Activated T-helper 1 cell treated with anti-CD3 and anti-CD28 coated beads, Interleukin-12 subunit alpha, Interleukin-12 subunit beta, Interleukin-2, Interleukin-4 antibody, amounts not matched to agents 30 ng/mL and 10 ng/mL and 1 ng/mL, durations not matched to agents 14 hours and 24 hours and 36 hours (primary cell): Measurements from ENCODE around the gene FEM1A. TPM values are rescaled to one million over a fixed set of nuclear protein-coding genes. Genes with fewer than 3 reads are reported as not detected.
A peak's percentile ranks its signal among the peaks of the same experiment; 100 is the strongest.
"Not testable (repeated sequence)": the region's sequence is repeated elsewhere in the genome, so short reads cannot be mapped to it uniquely, and the experiment has no call there.

ENCODE experiments used
- DNase-seq: peaks from one replicate; pipeline ENCODE4 v3.0.0; 2021; ENCODE audit warnings: low spot score
- H3K27ac Mint-ChIP-seq: one replicate; pipeline ENCODE4 v1.8.0; 2021; ENCODE audit warnings: mild to moderate bottlenecking, mixed read lengths
- H3K27me3 Mint-ChIP-seq: one replicate; pipeline ENCODE4 v1.8.0; 2022; ENCODE audit warnings: mild to moderate bottlenecking, moderate library complexity, mixed read lengths; ENCODE audit not compliant: insufficient read depth
- H3K36me3 Mint-ChIP-seq: one replicate; pipeline ENCODE4 v1.8.0; 2021; ENCODE audit warnings: low read depth, mixed read lengths
- H3K4me1 Mint-ChIP-seq: one replicate; pipeline ENCODE4 v1.8.0; 2021; ENCODE audit warnings: low read depth, mixed read lengths
- H3K4me3 Mint-ChIP-seq: one replicate; pipeline ENCODE4 v1.8.0; 2021; ENCODE audit warnings: mild to moderate bottlenecking, moderate library complexity, mixed read lengths
- H3K9me3 Mint-ChIP-seq: one replicate; pipeline ENCODE4 v1.8.0; 2021; ENCODE audit warnings: mixed read lengths
- intact Hi-C: fragments of 100-400 bp; cut with micrococcal nuclease; formaldehyde crosslinking; loops from one replicate; pipeline ENCODE4 v1.15.1; 2024
- total RNA-seq: library from RNA; stranded (reverse); gene quantifications from 2 replicates; pipeline ENCODE4 v1.2.3, GENCODE V29; 2022

FEM1A gene
- total RNA-seq: 23.8 and 24.8 TPM in 2 replicates

GRCh38 chr19:4791183-4792018 is at the start of gene FEM1A:
Gene FEM1A (plus strand): TSS chr19:4791734. CDS start chr19:4791855, 121 bp downstream.
- peaks cover 14% of the 10 kb centered on the region for H3K36me3 Mint-ChIP-seq
- intact Hi-C loops: loop anchor here (1.0 kb wide), 9 partner anchors 22 to 1000 kb away; partner anchors contain the start of genes DUS3L, HDGFL2, MYDGF and PLIN3
- peaks cover 9% of the 10 kb centered on the region for H3K4me1 Mint-ChIP-seq
- peak within 1 kb of the TSS; percentile 88 for H3K27ac Mint-ChIP-seq
- H3K9me3 Mint-ChIP-seq: no peaks in the 10 kb centered on the region
- peak; percentile 98 for DNase-seq
- H3K4me3 Mint-ChIP-seq: peak within 1 kb of the TSS; percentile 89
- no peaks in the 10 kb centered on the region for H3K27me3 Mint-ChIP-seq

- intact Hi-C loops: no loop called here
- no peaks in the 10 kb centered on the region for H3K4me1 Mint-ChIP-seq
- H3K36me3 Mint-ChIP-seq: no peaks in the 10 kb centered on the region
- no peak overlapping the region for H3K4me3 Mint-ChIP-seq
- no peak for DNase-seq
- peaks cover 19% of the 10 kb centered on the region for H3K27me3 Mint-ChIP-seq
- H3K9me3 Mint-ChIP-seq: no peaks in the 10 kb centered on the region
- no peak overlapping the region for H3K27ac Mint-ChIP-seq
Measured at GRCh38 chr19:4742723-4743646, 48.5 kb upstream of the FEM1A start.

GRCh38 chr19:4744451-4745174 is 46.9 kb upstream of the FEM1A start:
- no peak overlapping the region for H3K27ac Mint-ChIP-seq

GRCh38 chr19:4745175-4745574 is 46.4 kb upstream of the FEM1A start:
- H3K4me3 Mint-ChIP-seq, H3K4me1 Mint-ChIP-seq, intact Hi-C loops, DNase-seq, H3K9me3 Mint-ChIP-seq, H3K36me3 Mint-ChIP-seq, H3K27ac Mint-ChIP-seq: not testable (repeated sequence)
- peaks cover 20% of the 10 kb centered on the region for H3K27me3 Mint-ChIP-seq

More at GRCh38 chr19:4744451-4745174, 46.9 kb upstream of the FEM1A start:
- DNase-seq: no peak
- Mint-ChIP-seq H3K9me3 (no peaks in the 10 kb centered on the region), H3K27me3 (peaks cover 20% of the 10 kb centered on the region), H3K36me3 (no peaks in the 10 kb centered on the region), H3K4me3 (no peak overlapping the region), H3K4me1 (no peaks in the 10 kb centered on the region)
- intact Hi-C loops: no loop called here

GRCh38 chr19:4745986-4746385 is 45.5 kb upstream of the FEM1A start:
- H3K27me3 Mint-ChIP-seq: peaks cover 20% of the 10 kb centered on the region
- no peaks in the 10 kb centered on the region for H3K4me1 Mint-ChIP-seq
- no peaks in the 10 kb centered on the region for H3K9me3 Mint-ChIP-seq
- H3K36me3 Mint-ChIP-seq: no peaks in the 10 kb centered on the region
- intact Hi-C loops: no loop called here
- DNase-seq: no peak
- H3K27ac Mint-ChIP-seq: no peak overlapping the region
- no peak overlapping the region for H3K4me3 Mint-ChIP-seq

- no peaks in the 10 kb centered on the region for H3K36me3 Mint-ChIP-seq
- H3K27ac Mint-ChIP-seq: no peak overlapping the region
- no peaks in the 10 kb centered on the region for H3K4me1 Mint-ChIP-seq
- no peak overlapping the region for H3K4me3 Mint-ChIP-seq
- H3K9me3 Mint-ChIP-seq: no peaks in the 10 kb centered on the region
- H3K27me3 Mint-ChIP-seq: peaks cover 20% of the 10 kb centered on the region
- intact Hi-C loops: no loop called here
- DNase-seq: no peak
Measured at GRCh38 chr19:4748185-4748584, 43.3 kb upstream of the FEM1A start.

GRCh38 chr19:4748589-4748988 is 42.9 kb upstream of the FEM1A start:
- no peak for DNase-seq
- no peak overlapping the region for H3K4me3 Mint-ChIP-seq
- H3K27ac Mint-ChIP-seq: peak overlapping the region; percentile 13
- intact Hi-C loops: no loop called here
- H3K4me1 Mint-ChIP-seq: no peaks in the 10 kb centered on the region
- no peaks in the 10 kb centered on the region for H3K36me3 Mint-ChIP-seq
- H3K9me3 Mint-ChIP-seq: no peaks in the 10 kb centered on the region
- H3K27me3 Mint-ChIP-seq: peaks cover 20% of the 10 kb centered on the region

- intact Hi-C loops: no loop called here
- H3K36me3 Mint-ChIP-seq: no peaks in the 10 kb centered on the region
- no peaks in the 10 kb centered on the region for H3K4me1 Mint-ChIP-seq
- H3K27me3 Mint-ChIP-seq: peaks cover 14% of the 10 kb centered on the region
- H3K9me3 Mint-ChIP-seq: no peaks in the 10 kb centered on the region
- H3K4me3 Mint-ChIP-seq: no peak overlapping the region
- no peak for DNase-seq
- no peak overlapping the region for H3K27ac Mint-ChIP-seq
Measured at GRCh38 chr19:4749870-4750590, 41.5 kb upstream of the FEM1A start.

GRCh38 chr19:4754248-4754647 is 37.3 kb upstream of the FEM1A start:
- no peak overlapping the region for H3K4me3 Mint-ChIP-seq
- H3K36me3 Mint-ChIP-seq: no peaks in the 10 kb centered on the region
- no peak for DNase-seq
- H3K4me1 Mint-ChIP-seq: no peaks in the 10 kb centered on the region
- no peaks in the 10 kb centered on the region for H3K9me3 Mint-ChIP-seq
- H3K27ac Mint-ChIP-seq: no peak overlapping the region
- H3K27me3 Mint-ChIP-seq: peaks cover 14% of the 10 kb centered on the region
- intact Hi-C loops: no loop called here

GRCh38 chr19:4755459-4755858 is 36.1 kb upstream of the FEM1A start:
- no peak for DNase-seq
- H3K36me3 Mint-ChIP-seq: no peaks in the 10 kb centered on the region
- H3K9me3 Mint-ChIP-seq: no peaks in the 10 kb centered on the region
- no peak overlapping the region for H3K27ac Mint-ChIP-seq
- no peak overlapping the region for H3K4me3 Mint-ChIP-seq
- H3K4me1 Mint-ChIP-seq: no peaks in the 10 kb centered on the region
- intact Hi-C loops: no loop called here
- peaks cover 21% of the 10 kb centered on the region for H3K27me3 Mint-ChIP-seq

GRCh38 chr19:4758082-4758481 is 33.5 kb upstream of the FEM1A start:
- H3K9me3 Mint-ChIP-seq: no peaks in the 10 kb centered on the region
- intact Hi-C loops: no loop called here
- H3K27me3 Mint-ChIP-seq: peaks cover 24% of the 10 kb centered on the region
- H3K4me3 Mint-ChIP-seq: no peak overlapping the region
- no peak overlapping the region for H3K27ac Mint-ChIP-seq
- no peak for DNase-seq
- H3K4me1 Mint-ChIP-seq: no peaks in the 10 kb centered on the region
- no peaks in the 10 kb centered on the region for H3K36me3 Mint-ChIP-seq

GRCh38 chr19:4758659-4759058 is 32.9 kb upstream of the FEM1A start:
- H3K36me3 Mint-ChIP-seq: no peaks in the 10 kb centered on the region
- DNase-seq: no peak
- H3K9me3 Mint-ChIP-seq: no peaks in the 10 kb centered on the region
- H3K27ac Mint-ChIP-seq: no peak overlapping the region
- no peak overlapping the region for H3K4me3 Mint-ChIP-seq
- intact Hi-C loops: no loop called here
- peaks cover 24% of the 10 kb centered on the region for H3K27me3 Mint-ChIP-seq
- H3K4me1 Mint-ChIP-seq: no peaks in the 10 kb centered on the region
